Cardiac septum (tissue), 1 donor: Measurements from ENCODE around the gene KCTD15. TPM values are rescaled to one million over a fixed set of nuclear protein-coding genes. Genes with fewer than 3 reads are reported as not detected.

Source experiments
- DNase-seq: peaks from one replicate; pipeline ENCODE4 v3.0.0-alpha.2; 2020; ENCODE audit warnings: low spot score
- intact Hi-C: fragments of 100-400 bp; cut with DNase I; formaldehyde crosslinking; loops from one replicate; pipeline ENCODE4 v1.14.0; 2022
- total RNA-seq: library from RNA; stranded (reverse); fragmentation: NEBNext Ultra II Directional; extraction: Animal tissue kit (Norgen Biotek cat#: 25700); gene quantifications from one replicate; pipeline ENCODE4 v1.2.1, GENCODE V29; 2021
- donor health status: DM: no; HTN: no; CAD: no.

KCTD15 gene
- total RNA-seq, 1 donor from 2014 or later: 20.2 TPM

DNA sequence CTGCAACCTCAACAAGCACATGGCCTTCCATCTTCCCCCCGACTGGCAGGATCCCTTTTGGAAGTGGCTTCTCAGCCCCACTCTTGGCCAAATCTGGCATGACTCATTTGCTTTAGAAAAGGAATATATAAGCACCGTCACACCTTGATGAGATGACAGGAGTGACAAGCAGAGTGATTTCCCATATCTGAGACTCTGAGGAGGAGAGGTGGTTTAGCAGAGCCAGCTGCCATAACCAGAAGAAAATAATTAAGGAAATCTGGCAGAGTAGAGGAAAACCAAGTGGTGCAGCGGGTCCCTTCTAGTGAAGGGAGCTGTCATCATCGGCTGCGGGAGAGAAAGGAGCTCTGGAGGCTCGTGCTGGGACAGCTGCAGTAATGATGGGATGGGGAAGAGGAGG, 27.5 kb upstream of the KCTD15 start:
- no peak for DNase-seq

DNA sequence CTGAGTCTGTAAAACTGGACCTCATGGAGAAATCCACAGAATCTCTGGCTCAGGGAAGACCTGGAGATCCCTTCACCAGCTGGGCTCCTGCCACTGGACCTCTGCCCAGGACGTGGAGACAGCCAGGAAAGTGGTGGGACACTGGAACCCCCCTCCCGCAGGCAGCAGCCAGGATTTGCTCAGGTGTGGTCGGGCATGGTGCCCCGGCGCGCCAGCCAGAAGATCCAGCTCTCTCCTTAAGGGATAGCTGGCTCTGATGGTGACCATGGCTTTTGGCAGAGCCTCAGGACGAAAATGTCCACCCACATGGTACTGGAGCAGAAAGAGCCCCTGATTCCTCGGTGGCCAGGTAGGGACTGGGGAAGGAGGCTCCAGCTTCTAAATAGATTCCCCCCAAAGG, 26.6 kb upstream of the KCTD15 start:
- intact Hi-C loops: loop anchor here (5.0 kb wide), 1 partner anchor 528 kb away; no protein-coding TSS in a partner anchor
- no peak for DNase-seq

More for the DNA sequence above, 27.5 kb upstream of the KCTD15 start:
- intact Hi-C loops: loop anchor here (5.0 kb wide), 1 partner anchor 537 kb away; no protein-coding TSS in a partner anchor

DNA sequence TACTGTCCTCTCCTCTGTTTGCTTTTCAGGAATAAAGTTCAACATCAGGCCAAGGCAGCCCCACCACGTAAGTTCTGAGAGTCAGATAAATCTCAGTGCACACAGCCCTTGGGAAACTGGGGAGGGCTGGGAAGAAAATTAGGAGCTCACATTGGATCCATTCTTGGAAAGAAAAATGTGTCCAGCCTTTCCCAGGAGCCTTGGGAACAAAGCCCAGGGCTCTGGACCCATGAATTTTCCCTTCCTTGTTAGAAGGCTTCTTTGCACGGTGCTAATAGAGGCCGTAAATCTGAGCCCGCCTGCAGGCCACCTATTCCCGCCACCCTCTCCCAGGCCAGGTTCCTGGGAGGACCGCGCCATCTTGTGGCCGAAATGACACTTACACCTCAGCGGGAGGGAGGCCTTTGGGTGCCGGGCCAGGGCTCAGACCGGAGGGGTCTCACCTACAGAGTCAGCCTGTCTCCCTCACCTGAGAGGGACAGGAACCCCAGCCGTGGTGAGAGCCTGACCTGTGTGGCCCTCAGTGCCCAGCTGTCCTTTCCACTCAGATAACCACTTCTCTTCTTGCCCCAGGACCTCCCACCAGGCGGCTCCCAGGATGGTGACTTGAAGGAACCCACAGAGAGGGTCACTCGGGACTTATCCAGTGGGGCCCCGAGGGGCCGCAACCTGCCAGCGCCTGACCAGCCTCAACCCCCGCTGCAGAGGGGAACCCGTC, 25.1 kb upstream of the KCTD15 start:
- DNase-seq: no peak
- intact Hi-C loops: loop anchor here (1.0 to 5.0 kb wide), 2 partner anchors 341 to 529 kb away; no protein-coding TSS in a partner anchor

DNA sequence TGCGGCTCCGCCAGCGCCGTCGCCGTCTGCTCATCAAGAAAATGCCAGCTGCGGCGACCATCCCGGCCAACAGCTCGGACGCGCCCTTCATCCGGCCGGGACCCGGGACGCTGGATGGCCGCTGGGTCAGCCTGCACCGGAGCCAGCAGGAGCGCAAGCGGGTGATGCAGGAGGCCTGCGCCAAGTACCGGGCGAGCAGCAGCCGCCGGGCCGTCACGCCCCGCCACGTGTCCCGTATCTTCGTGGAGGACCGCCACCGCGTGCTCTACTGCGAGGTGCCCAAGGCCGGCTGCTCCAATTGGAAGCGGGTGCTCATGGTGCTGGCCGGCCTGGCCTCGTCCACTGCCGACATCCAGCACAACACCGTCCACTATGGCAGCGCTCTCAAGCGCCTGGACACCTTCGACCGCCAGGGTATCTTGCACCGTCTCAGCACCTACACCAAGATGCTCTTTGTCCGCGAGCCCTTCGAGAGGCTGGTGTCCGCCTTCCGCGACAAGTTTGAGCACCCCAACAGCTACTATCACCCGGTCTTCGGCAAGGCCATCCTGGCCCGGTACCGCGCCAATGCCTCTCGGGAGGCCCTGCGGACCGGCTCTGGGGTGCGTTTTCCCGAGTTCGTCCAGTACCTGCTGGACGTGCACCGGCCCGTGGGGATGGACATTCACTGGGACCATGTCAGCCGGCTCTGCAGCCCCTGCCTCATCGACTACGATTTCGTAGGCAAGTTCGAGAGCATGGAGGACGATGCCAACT, 24.4 kb upstream of the KCTD15 start:
- no peak for DNase-seq
- intact Hi-C loops: loop anchor here (5.0 kb wide), 1 partner anchor 530 kb away; no protein-coding TSS in a partner anchor

DNA sequence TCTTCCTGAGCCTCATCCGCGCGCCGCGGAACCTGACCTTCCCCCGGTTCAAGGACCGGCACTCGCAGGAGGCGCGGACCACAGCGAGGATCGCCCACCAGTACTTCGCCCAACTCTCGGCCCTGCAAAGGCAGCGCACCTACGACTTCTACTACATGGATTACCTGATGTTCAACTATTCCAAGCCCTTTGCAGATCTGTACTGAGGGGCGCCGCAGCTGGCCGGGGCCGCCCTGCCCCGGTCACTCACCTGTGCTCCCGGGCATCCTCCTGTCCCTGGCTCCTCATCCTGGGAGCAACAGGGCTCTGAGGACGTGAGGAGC, 23.9 kb upstream of the KCTD15 start:
- intact Hi-C loops: loop anchor here (5.0 kb wide), 1 partner anchor 531 kb away; no protein-coding TSS in a partner anchor
- no peak for DNase-seq

DNA sequence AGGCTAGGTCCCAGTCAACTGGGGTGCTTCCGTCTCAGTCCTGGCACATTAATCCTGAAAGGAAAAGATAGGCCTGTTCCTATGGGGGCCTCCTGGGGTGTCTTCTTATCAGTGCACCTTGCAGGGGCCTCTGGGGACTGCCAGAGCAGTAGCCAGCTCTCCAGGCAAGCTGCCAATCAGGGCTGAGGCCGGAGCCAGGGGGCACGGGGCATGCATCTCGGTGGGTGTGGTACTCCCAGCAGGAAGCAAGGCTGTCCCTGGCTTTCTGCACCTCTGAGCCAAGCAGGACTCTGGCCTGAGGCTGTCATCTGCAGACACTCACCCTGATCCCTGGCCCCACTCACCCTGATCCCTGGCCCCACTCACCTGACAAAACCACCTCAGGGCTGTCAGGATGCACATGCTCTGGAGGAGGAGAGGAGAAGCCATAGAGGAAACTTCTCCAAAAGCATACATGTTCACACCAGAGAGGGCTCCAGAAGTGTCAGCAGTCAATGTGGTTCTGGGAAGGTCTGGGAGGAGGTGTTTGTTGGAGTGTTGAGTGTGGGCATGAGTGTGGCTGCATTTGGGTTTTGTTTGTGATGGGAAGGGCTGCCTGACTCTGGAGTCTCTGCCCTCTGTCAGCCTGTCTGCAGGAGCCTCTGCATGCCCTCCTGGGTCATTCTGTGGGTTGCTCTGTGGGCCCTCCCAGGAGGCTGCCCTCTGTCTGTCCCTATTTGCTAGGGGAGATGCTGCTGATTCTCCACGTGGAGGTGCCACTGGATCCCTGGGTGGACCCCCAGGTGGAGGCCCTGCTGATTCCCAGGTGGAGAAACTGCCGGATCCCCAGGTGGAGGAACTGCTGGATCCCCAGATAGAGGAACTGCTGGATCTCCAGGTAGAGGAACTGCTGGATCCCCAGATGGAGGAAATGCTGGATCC, 22.7 kb upstream of the KCTD15 start:
- intact Hi-C loops: loop anchor here (5.0 kb wide), 1 partner anchor 532 kb away; no protein-coding TSS in a partner anchor
- DNase-seq: no peak

DNA sequence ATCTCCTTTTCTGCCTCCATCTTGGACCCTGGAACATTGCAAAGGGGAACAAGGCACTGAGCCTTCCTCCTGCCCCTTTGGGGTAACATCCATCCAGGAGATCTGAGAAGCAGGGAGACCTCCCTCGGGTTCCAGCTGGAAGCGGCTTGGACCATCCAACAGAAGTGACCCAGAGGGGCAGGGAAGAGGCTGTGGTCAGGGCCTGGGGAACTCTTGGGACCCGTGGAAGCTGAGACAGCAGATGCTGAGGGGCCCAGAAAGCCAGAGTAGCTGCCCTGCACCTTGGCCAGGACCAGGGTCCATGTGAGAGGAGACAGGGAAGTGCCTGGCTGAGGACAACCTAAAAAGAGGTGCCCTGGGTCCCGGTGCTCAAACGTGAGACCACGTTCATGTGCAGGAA, 21.9 kb upstream of the KCTD15 start:
- no peak for DNase-seq
- intact Hi-C loops: loop anchor here (5.0 kb wide), 2 partner anchors 223 to 532 kb away; no protein-coding TSS in a partner anchor

DNA sequence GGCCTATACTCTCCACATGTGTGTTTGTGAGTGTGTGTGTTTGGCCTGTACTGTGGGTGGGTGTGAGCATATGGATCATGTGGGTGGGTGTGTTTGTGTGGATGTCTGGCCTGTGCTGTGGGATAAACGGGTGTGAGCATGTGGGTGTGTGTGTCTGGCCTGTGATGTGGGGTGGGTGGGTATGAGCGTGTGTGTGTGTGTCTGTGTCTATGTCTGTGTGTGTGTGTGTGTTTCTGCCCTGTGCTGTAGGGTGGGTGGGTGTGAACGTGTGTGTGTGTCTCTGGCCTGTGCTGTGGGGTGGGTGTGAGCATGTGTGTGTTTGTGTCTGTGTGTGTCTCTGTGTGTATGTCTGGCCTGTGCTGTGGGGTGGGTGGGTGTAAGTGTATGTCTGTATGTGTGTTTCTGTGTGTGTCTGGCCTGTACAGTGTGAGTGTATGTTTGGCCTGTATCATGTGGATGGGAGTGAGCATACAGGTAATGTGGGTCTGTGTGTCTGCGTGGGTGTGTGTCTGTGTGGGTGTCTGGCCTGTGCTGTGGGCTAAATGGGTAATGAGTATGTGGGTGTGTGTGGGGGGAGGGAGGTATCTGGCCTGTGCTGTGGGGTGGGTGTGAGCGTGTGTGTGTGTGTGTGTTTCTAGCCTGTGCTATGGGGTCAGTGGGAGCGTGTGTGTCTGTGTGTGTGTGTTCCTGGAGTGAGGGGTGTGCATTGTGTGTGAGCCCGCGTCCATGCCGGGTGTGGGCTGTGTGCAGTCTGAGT, 20.8 kb upstream of the KCTD15 start:
- no peak for DNase-seq
- intact Hi-C loops: loop anchor here (5.0 kb wide), 1 partner anchor 221 kb away; no protein-coding TSS in a partner anchor

DNA sequence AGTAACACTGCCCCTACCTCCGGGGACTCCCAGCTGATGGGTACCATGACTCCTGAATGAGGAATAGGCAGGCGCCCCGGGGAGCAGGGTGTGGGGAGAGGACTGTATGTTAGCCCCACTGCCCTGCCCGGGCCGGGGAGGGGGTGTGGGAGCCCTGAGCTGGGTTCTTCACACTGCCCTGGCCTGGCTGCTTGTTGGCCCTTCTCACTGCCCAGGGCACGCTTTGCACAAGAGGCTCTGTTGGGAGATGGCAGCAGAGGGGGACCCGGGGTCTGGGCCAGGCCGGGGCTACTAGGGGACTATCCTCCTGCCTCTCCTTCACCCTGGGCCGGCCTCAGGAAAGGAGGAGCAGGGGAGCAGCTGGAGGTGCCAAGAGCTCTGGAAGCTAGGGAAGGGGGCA, 19.3 kb upstream of the KCTD15 start:
- intact Hi-C loops: loop anchor here (5.0 kb wide), 1 partner anchor 220 kb away; no protein-coding TSS in a partner anchor
- DNase-seq: no peak

DNA sequence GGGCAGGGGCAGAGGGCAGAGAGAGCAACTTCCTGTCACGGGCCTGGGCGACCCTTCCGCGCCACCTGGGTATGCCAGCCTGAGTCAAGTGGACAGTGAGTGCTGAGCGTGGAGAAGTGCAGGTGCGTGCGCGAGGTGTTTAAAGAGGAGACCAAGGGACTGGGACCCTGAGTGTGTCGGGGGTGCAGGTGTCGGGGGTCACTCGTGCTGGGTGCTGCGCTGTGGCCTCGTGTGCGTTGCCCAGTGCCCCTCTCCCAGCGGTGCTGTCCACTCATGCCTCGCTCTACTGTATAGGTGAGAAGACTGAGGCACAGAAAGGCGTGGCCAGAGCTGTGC, 18.9 kb upstream of the KCTD15 start:
- intact Hi-C loops: loop anchor here (1.0 to 5.0 kb wide), 3 partner anchors 220 to 367 kb away; no protein-coding TSS in a partner anchor
- DNase-seq: no peak

DNA sequence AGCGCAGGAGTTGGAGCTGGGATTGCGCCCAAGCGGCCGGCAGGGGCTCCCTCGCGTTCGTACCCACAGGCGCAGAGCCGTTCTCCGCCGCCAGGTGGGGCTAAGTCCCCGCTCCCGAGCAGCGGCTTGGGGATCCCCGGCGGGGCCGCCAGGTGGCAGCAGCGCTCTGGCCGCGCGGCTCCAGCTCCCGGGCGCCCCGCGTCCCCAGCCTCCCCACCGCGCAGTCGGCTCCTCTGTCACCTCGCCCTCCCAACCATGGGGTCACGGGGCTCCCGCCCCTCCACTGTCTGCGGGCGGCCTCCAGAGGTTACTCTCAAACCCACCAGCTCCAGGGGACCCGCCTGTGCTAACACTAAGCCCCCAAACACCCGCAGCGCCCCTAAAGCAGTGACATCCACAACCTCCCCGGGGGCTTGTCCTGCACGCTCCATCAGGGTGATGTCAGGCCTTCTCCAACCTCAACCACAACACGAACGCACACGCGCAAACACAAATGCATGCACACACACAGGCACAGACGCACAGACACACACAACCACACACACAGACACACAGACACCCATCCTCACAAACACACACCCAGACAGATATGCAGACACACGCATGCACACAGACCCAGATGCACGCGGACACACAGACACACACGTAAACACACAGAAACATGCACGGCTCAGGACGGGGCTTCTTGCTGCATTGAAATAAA, 18.4 kb upstream of the KCTD15 start:
- intact Hi-C loops: loop anchor here (1.0 to 5.0 kb wide), 3 partner anchors 219 to 367 kb away; no protein-coding TSS in a partner anchor
- DNase-seq: peak; percentile 94

DNA sequence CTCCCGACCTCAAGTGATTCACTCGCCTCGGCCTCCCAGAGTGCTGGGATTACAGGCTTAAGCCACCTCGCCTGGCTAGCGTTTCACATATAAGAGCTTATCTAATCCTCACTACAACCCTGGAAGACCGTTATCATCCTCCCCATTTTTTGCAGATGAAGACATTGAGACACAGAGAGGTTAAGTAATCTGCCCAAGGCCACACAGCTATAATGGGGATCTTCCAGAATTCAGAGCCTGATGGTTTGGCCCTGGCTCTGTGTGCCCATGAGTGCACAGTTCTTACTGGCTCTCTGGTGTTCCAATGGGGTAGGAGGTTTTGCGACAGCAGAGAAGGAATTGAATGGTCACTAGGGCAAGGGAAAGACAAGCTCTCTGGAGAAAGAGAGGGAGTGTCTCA, 16.8 kb upstream of the KCTD15 start:
- no peak for DNase-seq
- intact Hi-C loops: loop anchor here (2.0 to 5.0 kb wide), 2 partner anchors 217 to 365 kb away; no protein-coding TSS in a partner anchor

DNA sequence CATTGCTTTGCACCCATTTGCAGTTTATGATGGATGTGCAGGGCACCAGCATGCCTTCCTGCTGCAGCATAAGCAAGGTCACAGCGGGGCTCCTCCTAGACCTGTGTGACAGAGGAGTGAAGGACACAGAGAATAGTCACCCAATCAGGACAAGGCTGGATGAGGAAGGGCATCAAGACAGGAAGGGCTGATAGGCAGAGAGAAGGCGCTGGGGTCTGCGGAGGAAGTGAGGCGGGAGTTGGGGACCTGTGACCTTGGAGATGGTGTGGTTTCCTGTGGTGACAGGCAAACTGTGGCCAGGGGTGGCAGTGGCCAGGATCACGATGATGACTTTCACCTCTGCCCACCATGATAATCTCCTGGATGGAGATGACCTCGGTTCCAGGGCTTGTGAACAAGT, 16.4 kb upstream of the KCTD15 start:
- intact Hi-C loops: no loop called here
- no peak for DNase-seq

DNA sequence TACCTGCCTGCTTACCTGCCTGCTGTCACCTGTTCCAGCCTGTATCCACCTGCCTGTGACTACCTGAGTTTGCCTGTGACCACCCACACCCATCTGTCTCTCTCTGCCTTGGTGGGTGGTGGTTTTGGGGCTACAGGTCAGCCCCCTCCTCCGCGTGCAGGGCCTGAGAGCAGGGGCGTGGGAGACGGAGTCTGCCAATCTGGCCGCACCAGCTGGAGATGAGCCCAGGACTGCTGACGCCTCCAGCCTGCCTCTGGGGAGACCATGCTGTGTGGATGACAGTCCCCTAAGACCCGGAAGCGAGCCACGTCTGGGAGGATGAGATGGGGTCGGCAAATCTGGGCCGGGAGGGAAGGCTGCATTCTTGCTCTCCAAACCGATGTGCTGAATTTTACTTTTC, 15.9 kb upstream of the KCTD15 start:
- no peak for DNase-seq
- intact Hi-C loops: no loop called here

DNA sequence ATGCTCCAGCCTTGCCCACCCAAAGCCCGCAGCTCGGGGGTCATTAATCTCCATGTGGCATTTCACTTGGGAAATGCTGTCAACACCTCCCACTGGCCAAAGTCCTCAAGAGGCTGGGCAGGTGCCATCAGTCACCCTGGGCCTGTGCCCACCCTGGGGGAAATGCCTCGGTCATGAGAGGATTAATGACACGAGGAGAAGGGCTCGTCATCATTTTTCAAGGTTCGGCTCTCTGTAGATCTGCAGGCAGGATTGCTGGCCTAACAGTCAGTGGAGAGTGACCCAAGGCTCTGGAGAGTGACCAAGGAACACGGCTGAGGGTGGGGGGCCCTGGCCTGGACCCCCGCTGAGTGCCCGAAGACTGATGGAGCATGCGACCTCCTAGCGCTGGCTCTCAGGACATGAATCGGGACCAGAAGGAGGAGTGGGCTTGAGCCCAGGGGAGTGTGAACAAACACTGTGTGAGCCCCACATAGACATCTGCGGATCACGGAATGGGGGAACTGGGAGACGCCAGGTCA, 15.2 kb upstream of the KCTD15 start:
- DNase-seq: no peak
- intact Hi-C loops: no loop called here

DNA sequence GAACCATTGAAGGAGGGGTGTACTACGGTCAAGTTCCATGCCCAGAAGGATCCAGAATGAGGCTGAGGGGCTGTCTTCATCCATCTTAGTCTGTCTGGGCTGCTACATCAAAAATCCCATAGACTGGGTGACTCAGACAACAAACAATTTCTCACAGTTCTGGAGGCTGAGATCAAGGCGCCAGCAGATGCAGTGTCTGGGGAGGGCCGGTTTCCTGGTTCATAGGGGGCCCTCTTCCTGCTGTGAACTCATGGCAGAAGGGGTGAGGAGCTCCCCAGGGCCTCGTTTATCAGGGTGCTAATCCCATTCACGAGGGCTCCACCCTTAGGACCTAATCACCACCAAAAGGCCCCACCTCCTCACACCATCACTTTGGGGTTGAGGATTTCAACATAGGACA, 14.7 kb upstream of the KCTD15 start:
- intact Hi-C loops: no loop called here
- no peak for DNase-seq

DNA sequence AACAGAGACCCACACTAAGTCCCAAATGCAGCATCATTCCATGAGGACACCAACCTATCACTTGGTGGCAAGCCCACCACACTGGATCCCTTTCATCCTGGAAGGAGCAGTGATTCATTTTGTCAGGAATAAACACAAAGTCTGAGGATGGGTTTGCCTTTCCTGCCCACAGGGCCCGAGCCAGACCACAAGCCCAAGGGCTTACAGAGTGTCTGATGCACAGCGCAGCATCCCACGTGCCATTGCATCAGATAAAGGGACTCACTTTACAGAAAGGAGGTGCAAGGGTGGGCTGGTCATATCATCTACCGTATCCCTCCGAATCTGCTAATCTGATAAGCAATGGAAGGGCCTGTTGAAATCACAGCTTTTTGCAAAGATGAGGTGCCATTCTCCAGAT, 12.2 kb upstream of the KCTD15 start:
- intact Hi-C loops: no loop called here
- no peak for DNase-seq

DNA sequence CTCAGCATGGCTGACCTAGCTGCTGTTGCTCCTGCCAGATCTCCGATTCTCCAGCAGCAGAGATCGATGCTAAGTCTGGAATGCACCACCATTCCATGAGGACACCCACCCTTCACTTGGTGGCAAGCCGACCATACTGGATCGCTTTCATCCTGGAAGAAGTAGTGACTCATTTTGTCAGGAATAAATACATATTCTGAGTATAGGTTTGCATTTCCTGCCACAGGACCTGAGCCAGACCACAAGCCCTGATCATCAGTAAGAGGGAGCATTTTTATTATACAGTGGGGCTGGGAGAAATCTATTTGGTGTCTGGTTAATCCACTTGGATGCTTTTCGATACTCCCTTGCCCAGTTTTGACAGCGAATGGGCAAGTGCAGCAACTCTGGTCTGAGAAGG, 10.9 kb upstream of the KCTD15 start:
- intact Hi-C loops: no loop called here
- no peak for DNase-seq
